ENCODE measurements around the gene PCDHB12. TPM values are rescaled to one million over a fixed set of nuclear protein-coding genes. Genes with fewer than 3 reads are reported as not detected.
A peak's percentile ranks its signal among the peaks of the same experiment; 100 is the strongest.
"Not testable (repeated sequence)": the region's sequence is repeated elsewhere in the genome, so short reads cannot be mapped to it uniquely, and the experiment has no call there.

Gene PCDHB12
- polyA plus RNA-seq, 1 of the 3 experiments (the other 2 are of a cell fraction), result 1.9 TPM

DNA sequence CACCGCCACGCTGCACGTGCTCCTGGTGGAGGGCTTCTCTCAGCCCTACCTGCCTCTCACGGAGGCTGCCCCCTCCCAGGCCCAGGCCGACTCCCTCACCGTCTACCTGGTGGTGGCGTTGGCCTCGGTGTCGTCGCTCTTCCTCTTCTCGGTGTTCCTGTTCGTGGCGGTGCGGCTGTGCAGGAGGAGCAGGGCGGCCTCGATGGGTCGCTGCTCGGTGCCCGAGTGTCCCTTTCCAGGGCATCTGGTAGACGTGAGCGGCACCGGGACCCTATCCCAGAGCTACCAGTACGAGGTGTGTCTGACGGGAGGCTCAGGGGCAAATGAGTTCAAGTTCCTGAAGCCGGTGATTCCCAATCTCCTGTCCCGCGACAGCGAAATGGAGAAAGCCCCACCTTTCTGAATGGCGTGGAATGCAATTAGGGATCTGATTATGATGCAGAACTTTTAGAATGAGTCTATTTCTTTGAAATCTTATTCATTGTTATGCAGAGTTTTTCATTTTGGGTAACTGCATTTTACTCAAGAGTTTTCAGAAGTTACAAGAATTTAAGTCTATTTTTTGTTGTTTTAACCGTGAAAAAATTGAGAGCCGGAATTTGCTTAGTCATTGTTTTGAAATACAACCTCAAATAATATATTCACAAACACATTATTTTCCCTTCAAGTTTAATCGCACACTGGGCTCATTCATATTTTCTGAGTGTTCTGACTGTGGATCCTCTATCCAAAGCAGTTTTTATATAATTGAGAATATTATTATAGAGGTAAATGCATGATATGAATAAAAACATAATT is 28.2 kb downstream of the PCDHB12 start (continued):
- TF ChIP-seq YY1 (IDR thresholded peaks at IDR 0.05; ENCODE audit: low read depth), result no peak

DNA sequence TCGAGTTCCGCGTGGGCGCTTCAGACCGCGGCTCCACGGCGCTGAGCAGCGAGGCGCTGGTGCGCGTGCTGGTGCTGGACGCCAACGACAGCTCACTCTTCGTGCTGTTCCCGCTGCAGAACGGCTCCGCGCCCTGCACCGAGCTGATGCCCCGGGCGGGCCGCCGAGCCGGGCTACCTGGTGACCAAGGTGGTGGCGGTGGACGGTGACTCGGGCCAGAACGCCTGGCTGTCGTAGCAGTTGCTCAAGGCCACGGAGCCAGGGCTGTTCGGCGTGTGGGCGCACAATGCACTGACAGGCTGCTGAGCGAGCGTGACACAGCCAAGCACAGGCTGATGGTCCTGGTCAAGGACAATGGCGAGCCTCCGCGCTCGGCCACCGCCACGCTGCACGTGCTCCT is 33.0 kb downstream of the PCDHB12 start:
- H3K27me3 ChIP-seq (ENCODE audit: insufficient read depth), result no peaks in the 10 kb centered on the region
- POLR2A ChIA-PET, result no interaction called here

DNA sequence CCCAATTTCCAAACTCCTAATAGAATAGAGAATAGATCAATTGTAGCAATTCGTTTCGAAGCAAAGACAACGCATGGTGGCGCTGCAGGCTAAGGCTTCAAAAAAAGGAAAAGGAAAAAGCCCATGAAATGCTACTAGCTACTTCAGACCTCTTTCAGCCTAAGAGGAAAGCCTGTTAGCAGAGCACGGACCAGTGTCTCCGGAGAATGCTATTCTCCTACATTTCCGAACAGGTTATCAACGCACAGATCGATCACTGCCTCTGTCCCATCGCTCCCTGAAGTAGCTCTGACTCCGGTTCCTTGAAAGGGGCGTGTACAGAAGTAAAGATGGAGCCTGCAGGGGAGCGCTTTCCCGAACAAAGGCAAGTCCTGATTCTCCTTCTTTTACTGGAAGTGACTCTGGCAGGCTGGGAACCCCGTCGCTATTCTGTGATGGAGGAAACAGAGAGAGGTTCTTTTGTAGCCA is 36.8 kb downstream of the PCDHB12 start, which contains the start of gene PCDHB15:
TSS of gene PCDHB15 (plus strand) at position 146 of the 468 bp plus-strand sequence. CDS start at position 330, 184 bp downstream.
- Histone ChIP-seq H3F3A (replicated peaks; ENCODE audit: insufficient read depth) (no peaks in the 10 kb centered on the region), H3K9me2 (no peaks in the 10 kb centered on the region), H3K79me2 (ENCODE audit: insufficient read depth) (no peaks in the 10 kb centered on the region), H3K4me3 (ENCODE audit: low read depth in 2 of 2, low read length in 1 of 2) (peak within 1 kb of the TSS; percentile 19 to 24; a peak in 2 of 4 replicates), H3K4me2 (no peak within 1 kb of the TSS), H3K9me3 (peaks cover 5% of the 10 kb centered on the region), H3K4me1 (ENCODE audit: control insufficient read depth in 1 of 2, insufficient read depth in 2 of 2, low read depth in 1 of 2, low read length in 1 of 2) (no peaks in the 10 kb centered on the region), H3K36me3 (replicated peaks in 1 of 2; ENCODE audit: control insufficient read depth in 1 of 2, insufficient read depth in 2 of 2, low read length in 1 of 2) (peaks cover 0 to 3% of the 10 kb centered on the region in 2 experiments), H3K9ac (no peak within 1 kb of the TSS), H4K20me1 (ENCODE audit: insufficient read depth) (no peaks in the 10 kb centered on the region), H3K27me3 (ENCODE audit: insufficient read depth) (no peaks in the 10 kb centered on the region), H2AFZ (ENCODE audit: low read depth) (no peak within 1 kb of the TSS), H3K27ac (ENCODE audit: low read depth in 2 of 2, low read length in 1 of 2) (no peak within 1 kb of the TSS)
- 33% methylated on average over 15 of the region's 16 CpGs for WGBS (ENCODE audit: low lambda C conversion rate)
- CTCF ChIA-PET, result interaction anchor here (0.7 to 2.4 kb wide), 10 partner anchors 9 to 329 kb away, joined by 3 to 12 read pairs (median 4); partner anchors contain the start of genes PCDHB16, PCDHB4 and PCDHGB3
- POLR2A ChIA-PET, result no interaction called here
- TF ChIP-seq RAD21 (IDR thresholded peaks at IDR 0.05; ENCODE audit: low read length), result peak; percentile 51
- TF ChIP-seq, protein P1, sequence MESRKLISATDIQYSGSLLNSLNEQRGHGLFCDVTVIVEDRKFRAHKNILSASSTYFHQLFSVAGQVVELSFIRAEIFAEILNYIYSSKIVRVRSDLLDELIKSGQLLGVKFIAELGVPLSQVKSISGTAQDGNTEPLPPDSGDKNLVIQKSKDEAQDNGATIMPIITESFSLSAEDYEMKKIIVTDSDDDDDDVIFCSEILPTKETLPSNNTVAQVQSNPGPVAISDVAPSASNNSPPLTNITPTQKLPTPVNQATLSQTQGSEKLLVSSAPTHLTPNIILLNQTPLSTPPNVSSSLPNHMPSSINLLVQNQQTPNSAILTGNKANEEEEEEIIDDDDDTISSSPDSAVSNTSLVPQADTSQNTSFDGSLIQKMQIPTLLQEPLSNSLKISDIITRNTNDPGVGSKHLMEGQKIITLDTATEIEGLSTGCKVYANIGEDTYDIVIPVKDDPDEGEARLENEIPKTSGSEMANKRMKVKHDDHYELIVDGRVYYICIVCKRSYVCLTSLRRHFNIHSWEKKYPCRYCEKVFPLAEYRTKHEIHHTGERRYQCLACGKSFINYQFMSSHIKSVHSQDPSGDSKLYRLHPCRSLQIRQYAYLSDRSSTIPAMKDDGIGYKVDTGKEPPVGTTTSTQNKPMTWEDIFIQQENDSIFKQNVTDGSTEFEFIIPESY (IDR thresholded peaks at IDR 0.05; ENCODE audit: borderline replicate concordance, low read depth), result no peak
- TF ChIP-seq, protein P2, sequence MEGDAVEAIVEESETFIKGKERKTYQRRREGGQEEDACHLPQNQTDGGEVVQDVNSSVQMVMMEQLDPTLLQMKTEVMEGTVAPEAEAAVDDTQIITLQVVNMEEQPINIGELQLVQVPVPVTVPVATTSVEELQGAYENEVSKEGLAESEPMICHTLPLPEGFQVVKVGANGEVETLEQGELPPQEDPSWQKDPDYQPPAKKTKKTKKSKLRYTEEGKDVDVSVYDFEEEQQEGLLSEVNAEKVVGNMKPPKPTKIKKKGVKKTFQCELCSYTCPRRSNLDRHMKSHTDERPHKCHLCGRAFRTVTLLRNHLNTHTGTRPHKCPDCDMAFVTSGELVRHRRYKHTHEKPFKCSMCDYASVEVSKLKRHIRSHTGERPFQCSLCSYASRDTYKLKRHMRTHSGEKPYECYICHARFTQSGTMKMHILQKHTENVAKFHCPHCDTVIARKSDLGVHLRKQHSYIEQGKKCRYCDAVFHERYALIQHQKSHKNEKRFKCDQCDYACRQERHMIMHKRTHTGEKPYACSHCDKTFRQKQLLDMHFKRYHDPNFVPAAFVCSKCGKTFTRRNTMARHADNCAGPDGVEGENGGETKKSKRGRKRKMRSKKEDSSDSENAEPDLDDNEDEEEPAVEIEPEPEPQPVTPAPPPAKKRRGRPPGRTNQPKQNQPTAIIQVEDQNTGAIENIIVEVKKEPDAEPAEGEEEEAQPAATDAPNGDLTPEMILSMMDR (IDR thresholded peaks at IDR 0.05), result peak; percentile 19; the same call in 1 of the 2 replicates
- DNase-seq, result peak; percentile 30

More for the DNA sequence above, 33.0 kb downstream of the PCDHB12 start:
- WGBS (ENCODE audit: low lambda C conversion rate), result 88% methylated on average over 15 of the region's 43 CpGs
- Histone ChIP-seq H3K4me2 (no peak overlapping the region), H3K79me2 (ENCODE audit: insufficient read depth) (no peaks in the 10 kb centered on the region), H3K4me1 (ENCODE audit: control insufficient read depth in 1 of 2, insufficient read depth in 2 of 2, low read depth in 1 of 2, low read length in 1 of 2) (no peaks in the 10 kb centered on the region), H3K9me3 (peaks cover 5% of the 10 kb centered on the region), H3K9ac (no peak overlapping the region), H3K9me2 (no peaks in the 10 kb centered on the region), H3K27ac (ENCODE audit: low read depth in 2 of 2, low read length in 1 of 2) (no peak overlapping the region), H3K4me3 (ENCODE audit: low read depth in 2 of 2, low read length in 1 of 2) (no peak overlapping the region; a peak in 1 of 4 replicates), H2AFZ (ENCODE audit: low read depth) (no peak overlapping the region), H4K20me1 (ENCODE audit: insufficient read depth) (no peaks in the 10 kb centered on the region), H3F3A (replicated peaks; ENCODE audit: insufficient read depth) (no peaks in the 10 kb centered on the region), H3K36me3 (replicated peaks in 1 of 2; ENCODE audit: control insufficient read depth in 1 of 2, insufficient read depth in 2 of 2, low read length in 1 of 2) (no peaks in the 10 kb centered on the region)
- TF ChIP-seq, protein P3, sequence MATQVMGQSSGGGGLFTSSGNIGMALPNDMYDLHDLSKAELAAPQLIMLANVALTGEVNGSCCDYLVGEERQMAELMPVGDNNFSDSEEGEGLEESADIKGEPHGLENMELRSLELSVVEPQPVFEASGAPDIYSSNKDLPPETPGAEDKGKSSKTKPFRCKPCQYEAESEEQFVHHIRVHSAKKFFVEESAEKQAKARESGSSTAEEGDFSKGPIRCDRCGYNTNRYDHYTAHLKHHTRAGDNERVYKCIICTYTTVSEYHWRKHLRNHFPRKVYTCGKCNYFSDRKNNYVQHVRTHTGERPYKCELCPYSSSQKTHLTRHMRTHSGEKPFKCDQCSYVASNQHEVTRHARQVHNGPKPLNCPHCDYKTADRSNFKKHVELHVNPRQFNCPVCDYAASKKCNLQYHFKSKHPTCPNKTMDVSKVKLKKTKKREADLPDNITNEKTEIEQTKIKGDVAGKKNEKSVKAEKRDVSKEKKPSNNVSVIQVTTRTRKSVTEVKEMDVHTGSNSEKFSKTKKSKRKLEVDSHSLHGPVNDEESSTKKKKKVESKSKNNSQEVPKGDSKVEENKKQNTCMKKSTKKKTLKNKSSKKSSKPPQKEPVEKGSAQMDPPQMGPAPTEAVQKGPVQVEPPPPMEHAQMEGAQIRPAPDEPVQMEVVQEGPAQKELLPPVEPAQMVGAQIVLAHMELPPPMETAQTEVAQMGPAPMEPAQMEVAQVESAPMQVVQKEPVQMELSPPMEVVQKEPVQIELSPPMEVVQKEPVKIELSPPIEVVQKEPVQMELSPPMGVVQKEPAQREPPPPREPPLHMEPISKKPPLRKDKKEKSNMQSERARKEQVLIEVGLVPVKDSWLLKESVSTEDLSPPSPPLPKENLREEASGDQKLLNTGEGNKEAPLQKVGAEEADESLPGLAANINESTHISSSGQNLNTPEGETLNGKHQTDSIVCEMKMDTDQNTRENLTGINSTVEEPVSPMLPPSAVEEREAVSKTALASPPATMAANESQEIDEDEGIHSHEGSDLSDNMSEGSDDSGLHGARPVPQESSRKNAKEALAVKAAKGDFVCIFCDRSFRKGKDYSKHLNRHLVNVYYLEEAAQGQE (IDR thresholded peaks at IDR 0.05; ENCODE audit: low read depth, low read length), result no peak
- CTCF ChIA-PET, result no interaction called here
- no peak for DNase-seq

DNA sequence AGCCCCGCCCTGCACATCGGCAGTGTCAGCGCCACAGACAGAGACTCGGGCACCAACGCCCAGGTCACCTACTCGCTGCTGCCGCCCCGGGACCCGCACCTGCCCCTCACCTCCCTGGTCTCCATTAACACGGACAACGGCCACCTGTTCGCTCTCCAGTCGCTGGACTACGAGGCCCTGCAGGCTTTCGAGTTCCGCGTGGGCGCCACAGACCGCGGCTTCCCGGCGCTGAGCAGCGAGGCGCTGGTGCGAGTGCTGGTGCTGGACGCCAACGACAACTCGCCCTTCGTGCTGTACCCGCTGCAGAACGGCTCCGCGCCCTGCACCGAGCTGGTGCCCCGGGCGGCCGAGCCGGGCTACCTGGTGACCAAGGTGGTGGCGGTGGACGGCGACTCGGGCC is 38.5 kb downstream of the PCDHB12 start:
- H3F3A ChIP-seq (replicated peaks; ENCODE audit: insufficient read depth); H3K27ac ChIP-seq (ENCODE audit: low read depth in 2 of 2, low read length in 1 of 2); H3K36me3 ChIP-seq (replicated peaks in 1 of 2; ENCODE audit: control insufficient read depth in 1 of 2, insufficient read depth in 2 of 2, low read length in 1 of 2); H3K79me2 ChIP-seq (ENCODE audit: insufficient read depth); H3K9me2 ChIP-seq; H3K4me2 ChIP-seq; H2AFZ ChIP-seq (ENCODE audit: low read depth); H3K9ac ChIP-seq; H3K4me1 ChIP-seq (ENCODE audit: control insufficient read depth in 1 of 2, insufficient read depth in 2 of 2, low read depth in 1 of 2, low read length in 1 of 2); DNase-seq; H4K20me1 ChIP-seq (ENCODE audit: insufficient read depth); CTCF ChIA-PET; H3K27me3 ChIP-seq (ENCODE audit: insufficient read depth); H3K4me3 ChIP-seq (ENCODE audit: low read depth in 2 of 2, low read length in 1 of 2); POLR2A ChIA-PET: not testable (repeated sequence)
- peaks cover 15% of the 10 kb centered on the region for H3K9me3 ChIP-seq
- WGBS (ENCODE audit: low lambda C conversion rate), result 85% methylated on average over 8 of the region's 42 CpGs

Measured in SK-N-SH (cell line).